Measurements from ENCODE around the gene CPSF3.

The CPSF3 gene

GRCh38 chr2:9461079-9461478 is 37.6 kb downstream of the CPSF3 start:
- TF ChIP-seq, protein P1, sequence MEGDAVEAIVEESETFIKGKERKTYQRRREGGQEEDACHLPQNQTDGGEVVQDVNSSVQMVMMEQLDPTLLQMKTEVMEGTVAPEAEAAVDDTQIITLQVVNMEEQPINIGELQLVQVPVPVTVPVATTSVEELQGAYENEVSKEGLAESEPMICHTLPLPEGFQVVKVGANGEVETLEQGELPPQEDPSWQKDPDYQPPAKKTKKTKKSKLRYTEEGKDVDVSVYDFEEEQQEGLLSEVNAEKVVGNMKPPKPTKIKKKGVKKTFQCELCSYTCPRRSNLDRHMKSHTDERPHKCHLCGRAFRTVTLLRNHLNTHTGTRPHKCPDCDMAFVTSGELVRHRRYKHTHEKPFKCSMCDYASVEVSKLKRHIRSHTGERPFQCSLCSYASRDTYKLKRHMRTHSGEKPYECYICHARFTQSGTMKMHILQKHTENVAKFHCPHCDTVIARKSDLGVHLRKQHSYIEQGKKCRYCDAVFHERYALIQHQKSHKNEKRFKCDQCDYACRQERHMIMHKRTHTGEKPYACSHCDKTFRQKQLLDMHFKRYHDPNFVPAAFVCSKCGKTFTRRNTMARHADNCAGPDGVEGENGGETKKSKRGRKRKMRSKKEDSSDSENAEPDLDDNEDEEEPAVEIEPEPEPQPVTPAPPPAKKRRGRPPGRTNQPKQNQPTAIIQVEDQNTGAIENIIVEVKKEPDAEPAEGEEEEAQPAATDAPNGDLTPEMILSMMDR (IDR thresholded peaks at IDR 0.05; ENCODE audit: low read depth, low read length, missing control alignments), result no peak
- H3K4me3 ChIP-seq (ENCODE audit: low read depth, low read length), result no peak overlapping the region
- no peak for DNase-seq (ENCODE audit: low read depth)

GRCh38 chr2:9462313-9462712 is 38.9 kb downstream of the CPSF3 start:
- no peak for DNase-seq (ENCODE audit: low read depth)
- TF ChIP-seq, protein P1 (IDR thresholded peaks at IDR 0.05; ENCODE audit: low read depth, low read length, missing control alignments), result no peak
- no peak overlapping the region for H3K4me3 ChIP-seq (ENCODE audit: low read depth, low read length)

DNA sequence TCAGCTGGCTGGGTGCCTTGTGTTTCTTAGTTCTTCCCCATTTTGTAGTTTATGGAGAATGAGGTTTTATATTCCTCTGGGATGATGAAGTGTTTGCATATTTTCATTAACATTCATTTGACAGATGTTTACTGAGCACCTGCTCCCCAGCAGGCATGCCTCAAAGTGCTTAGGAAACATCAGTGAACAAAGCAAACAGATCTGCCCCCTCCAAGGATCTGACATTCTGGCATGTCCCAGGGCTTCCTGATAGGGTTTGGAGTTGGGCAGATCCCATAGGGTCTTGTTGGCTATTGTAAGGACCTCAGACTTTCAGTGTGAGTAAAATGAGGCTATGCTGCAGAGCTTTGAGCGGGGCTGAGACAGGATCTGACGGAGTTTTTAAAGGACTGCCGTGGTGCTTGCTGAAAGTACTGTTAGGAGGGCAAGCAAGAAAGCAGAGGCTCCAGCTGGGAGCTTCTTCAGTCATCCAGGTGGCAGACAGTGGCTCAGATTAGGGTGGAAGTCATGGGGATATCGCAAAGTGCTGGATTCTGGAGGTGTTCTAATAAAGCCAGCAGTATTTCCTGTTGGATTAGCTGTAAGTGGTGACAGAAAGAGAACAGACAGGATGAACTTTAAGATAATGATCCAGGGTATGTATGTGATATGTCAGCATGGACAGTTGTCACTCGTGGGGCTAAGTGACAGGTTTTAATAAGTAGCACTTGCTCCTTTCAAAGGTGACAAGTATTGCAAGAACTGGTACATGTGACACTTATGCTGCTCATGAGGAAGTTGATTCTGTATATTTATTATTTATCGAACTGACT is 39.6 kb downstream of the CPSF3 start:
- no peak for DNase-seq (ENCODE audit: low read depth)
- TF ChIP-seq, protein P1 (IDR thresholded peaks at IDR 0.05; ENCODE audit: low read depth, low read length, missing control alignments), result no peak
- H3K4me3 ChIP-seq (ENCODE audit: low read depth, low read length), result no peak overlapping the region

DNA sequence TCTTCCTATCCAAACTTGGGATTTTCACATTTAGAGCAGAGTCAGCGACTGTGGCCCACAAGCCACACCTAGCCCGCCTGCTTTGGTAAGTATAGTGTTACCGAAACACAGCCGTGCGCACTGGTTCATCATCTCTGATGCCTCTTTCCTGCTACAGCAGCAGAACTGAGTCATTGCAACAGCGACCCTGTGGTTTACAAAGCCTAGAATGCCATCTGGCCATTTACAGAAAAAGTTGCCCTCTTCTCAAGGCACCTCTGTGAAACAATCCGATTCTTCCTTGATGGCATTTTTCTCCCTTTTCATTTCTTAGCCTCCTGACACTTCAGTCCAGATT is 40.2 kb downstream of the CPSF3 start:
- TF ChIP-seq, protein P1 (IDR thresholded peaks at IDR 0.05; ENCODE audit: low read depth, low read length, missing control alignments), result no peak
- H3K4me3 ChIP-seq (ENCODE audit: low read depth, low read length), result no peak overlapping the region
- no peak for DNase-seq (ENCODE audit: low read depth)

GRCh38 chr2:9465170-9465569 is 41.7 kb downstream of the CPSF3 start:
- DNase-seq (ENCODE audit: low read depth), result no peak
- TF ChIP-seq, protein P1 (IDR thresholded peaks at IDR 0.05; ENCODE audit: low read depth, low read length, missing control alignments), result no peak
- H3K4me3 ChIP-seq (ENCODE audit: low read depth, low read length), result no peak overlapping the region

DNA sequence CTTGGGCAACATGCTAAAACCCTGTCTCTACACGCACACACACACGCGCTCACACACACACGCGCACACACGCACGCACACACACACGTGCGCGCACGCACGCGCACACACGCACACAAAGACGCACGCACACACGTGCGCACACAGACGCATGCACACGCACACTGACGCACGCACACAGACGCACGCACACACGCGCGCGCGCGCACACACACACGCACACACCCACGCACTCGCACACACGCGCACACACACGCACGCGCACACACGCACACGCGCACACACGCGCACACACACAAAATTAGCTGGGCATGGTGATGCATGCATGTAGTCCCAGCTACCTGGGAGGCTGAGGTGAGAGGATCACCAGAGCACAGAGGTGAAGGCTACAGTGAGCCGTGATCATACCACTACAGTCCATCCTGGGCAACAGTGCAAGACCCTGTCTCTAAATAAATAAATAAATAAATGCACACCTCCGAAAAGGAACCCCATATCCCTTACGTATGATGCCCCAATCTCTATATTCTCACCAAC is 42.8 kb downstream of the CPSF3 start:
- H3K4me3 ChIP-seq (ENCODE audit: low read depth, low read length), result no peak overlapping the region
- DNase-seq (ENCODE audit: low read depth), result no peak
- TF ChIP-seq, protein P1 (IDR thresholded peaks at IDR 0.05; ENCODE audit: low read depth, low read length, missing control alignments), result no peak

DNA sequence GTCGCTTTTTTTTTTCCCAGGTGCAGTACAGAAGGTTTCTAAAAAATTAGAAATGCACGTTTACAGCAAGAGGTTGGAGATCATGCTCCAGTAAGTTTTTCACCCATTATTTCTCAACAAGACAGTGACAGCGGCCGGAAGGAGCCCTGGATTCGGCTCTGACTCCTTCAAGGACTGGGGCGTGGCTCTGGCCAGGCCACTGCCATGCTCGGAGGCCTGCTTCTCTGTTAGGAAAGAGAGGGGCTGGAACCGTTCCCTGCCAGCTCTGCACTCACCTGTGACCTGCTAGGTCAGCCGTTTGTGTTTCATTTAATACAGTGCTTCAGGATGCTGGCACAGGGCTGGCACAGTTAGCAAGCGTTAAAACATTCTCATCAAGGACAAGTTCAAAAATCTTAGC is 44.2 kb downstream of the CPSF3 start:
- TF ChIP-seq, protein P1 (IDR thresholded peaks at IDR 0.05; ENCODE audit: low read depth, low read length, missing control alignments), result no peak
- no peak overlapping the region for H3K4me3 ChIP-seq (ENCODE audit: low read depth, low read length)
- no peak for DNase-seq (ENCODE audit: low read depth)
